ENCODE results near the gene KIAA0513.

GRCh38 chr16:84990782-84991181, 36.8 kb upstream of the KIAA0513 start:
- no peak for TF ChIP-seq CTCF (IDR thresholded peaks at IDR 0.05)
- no peak for TF ChIP-seq POLR2A (IDR thresholded peaks at IDR 0.05)
